ENCODE results near the gene GLB1L3. TPM values are rescaled to one million over a fixed set of nuclear protein-coding genes. Genes with fewer than 3 reads are reported as not detected.
"Not testable (repeated sequence)": the region's sequence is repeated elsewhere in the genome, so short reads cannot be mapped to it uniquely, and the experiment has no call there.

The GLB1L3 gene
- polyA plus RNA-seq, 6 donors from 2014 or later: not detected

- H3K9me3 Mint-ChIP-seq: no peaks in the 10 kb centered on the region
- peak overlapping the region in 2 of 6 donors; percentile 47 to 65 for H3K27ac Mint-ChIP-seq
- ATAC-seq (ENCODE audit: low read depth in 2 of 2): no peak
These were observed 21.6 kb upstream of the GLB1L3 start for GRCh38 chr11:134254433-134255183.

GRCh38 chr11:134255184-134255561, 21.0 kb upstream of the GLB1L3 start:
- H3K4me1 Mint-ChIP-seq: peaks cover 13 to 20% (median 14%) of the 10 kb centered on the region in 3 donors
- not testable (repeated sequence) for ATAC-seq (ENCODE audit: low read depth in 2 of 2); H3K27me3 Mint-ChIP-seq; H3K27ac Mint-ChIP-seq; DNase-seq; H3K9me3 Mint-ChIP-seq
- H3K36me3 Mint-ChIP-seq: peaks cover 13 to 17% of the 10 kb centered on the region in 2 donors
- H3K4me3 Mint-ChIP-seq: peak overlapping the region in 4 of 8 donors; percentile 62 to 99 (median 80)

More at GRCh38 chr11:134254433-134255183, 21.6 kb upstream of the GLB1L3 start:
- H3K4me3 Mint-ChIP-seq: peak overlapping the region in 7 of 8 donors; percentile 56 to 99 (median 96)
- peaks cover 13 to 20% (median 14%) of the 10 kb centered on the region in 3 donors for H3K4me1 Mint-ChIP-seq
- no peak for DNase-seq
- no peaks in the 10 kb centered on the region for H3K27me3 Mint-ChIP-seq
- peaks cover 13 to 16% of the 10 kb centered on the region in 2 donors for H3K36me3 Mint-ChIP-seq

- Mint-ChIP-seq H3K4me3 (no peak overlapping the region), H3K27me3 (no peaks in the 10 kb centered on the region), H3K36me3 (peaks cover 20 to 24% of the 10 kb centered on the region in 2 donors), H3K4me1 (peaks cover 11 to 19% (median 14%) of the 10 kb centered on the region in 3 donors), H3K9me3 (no peaks in the 10 kb centered on the region), H3K27ac (no peak overlapping the region)
- no peak for DNase-seq
- ATAC-seq (ENCODE audit: low read depth in 2 of 2): no peak
These were observed 19.1 kb upstream of the GLB1L3 start for GRCh38 chr11:134257101-134257500.

- peaks cover 3 to 13% (median 4%) of the 10 kb centered on the region in 3 donors for H3K4me1 Mint-ChIP-seq
- H3K9me3 Mint-ChIP-seq: no peaks in the 10 kb centered on the region
- no peak overlapping the region for H3K27ac Mint-ChIP-seq
- ATAC-seq (ENCODE audit: low read depth in 2 of 2) (no peak), DNase-seq (no peak)
- no peaks in the 10 kb centered on the region for H3K27me3 Mint-ChIP-seq
- peaks cover 22 to 24% of the 10 kb centered on the region in 2 donors for H3K36me3 Mint-ChIP-seq
- H3K4me3 Mint-ChIP-seq: no peak overlapping the region
These were observed 17.6 kb upstream of the GLB1L3 start for GRCh38 chr11:134258577-134258976.

- Mint-ChIP-seq H3K4me3 (no peak overlapping the region), H3K27ac (no peak overlapping the region), H3K36me3 (peaks cover 24 to 25% of the 10 kb centered on the region in 2 donors), H3K4me1 (peaks cover 0 to 3% (median 0%) of the 10 kb centered on the region in 3 donors), H3K9me3 (no peaks in the 10 kb centered on the region), H3K27me3 (no peaks in the 10 kb centered on the region)
- DNase-seq: no peak
- no peak for ATAC-seq (ENCODE audit: low read depth in 2 of 2)
These were observed 15.7 kb upstream of the GLB1L3 start for GRCh38 chr11:134260503-134260902.

GRCh38 chr11:134260983-134261382, 15.2 kb upstream of the GLB1L3 start:
- ATAC-seq (ENCODE audit: low read depth in 2 of 2): no peak
- H3K9me3 Mint-ChIP-seq: no peaks in the 10 kb centered on the region

GRCh38 chr11:134261626-134262488, 14.3 kb upstream of the GLB1L3 start:
- Mint-ChIP-seq H3K9me3 (peaks cover 0 to 3% (median 0%) of the 10 kb centered on the region in 7 donors), H3K4me1 (no peaks in the 10 kb centered on the region), H3K27me3 (no peaks in the 10 kb centered on the region), H3K36me3 (peaks cover 24 to 25% of the 10 kb centered on the region in 2 donors), H3K27ac (peak overlapping the region in 1 of 6 donors; percentile 9), H3K4me3 (no peak overlapping the region)
- ATAC-seq (ENCODE audit: low read depth in 2 of 2) (peak in 1 of 2 donors; percentile 33), DNase-seq (no peak)

More at GRCh38 chr11:134260983-134261382, 15.2 kb upstream of the GLB1L3 start:
- Mint-ChIP-seq H3K4me3 (no peak overlapping the region), H3K36me3 (peaks cover 24 to 25% of the 10 kb centered on the region in 2 donors), H3K4me1 (no peaks in the 10 kb centered on the region), H3K27me3 (no peaks in the 10 kb centered on the region), H3K27ac (no peak overlapping the region)
- no peak for DNase-seq

- Mint-ChIP-seq H3K9me3 (peaks cover 0 to 3% (median 0%) of the 10 kb centered on the region in 7 donors), H3K4me3 (peak overlapping the region in 1 of 8 donors; percentile 42), H3K27ac (peak overlapping the region in 1 of 6 donors; percentile 66), H3K36me3 (peaks cover 6 to 12% of the 10 kb centered on the region in 2 donors), H3K27me3 (peaks cover 15 to 23% (median 16%) of the 10 kb centered on the region in 3 donors), H3K4me1 (no peaks in the 10 kb centered on the region)
- no peak for ATAC-seq (ENCODE audit: low read depth in 2 of 2)
- no peak for DNase-seq
These were observed 11.0 kb upstream of the GLB1L3 start for GRCh38 chr11:134264966-134265764.

GRCh38 chr11:134266440-134266839, 9.7 kb upstream of the GLB1L3 start:
- peaks cover 28 to 35% (median 28%) of the 10 kb centered on the region in 3 donors for H3K27me3 Mint-ChIP-seq
- peaks cover 0 to 5% of the 10 kb centered on the region in 2 donors for H3K36me3 Mint-ChIP-seq
- peaks cover 0 to 3% (median 0%) of the 10 kb centered on the region in 7 donors for H3K9me3 Mint-ChIP-seq
- H3K27ac Mint-ChIP-seq: peak overlapping the region in 2 of 6 donors; percentile 6 to 62
- peak overlapping the region in 1 of 8 donors; percentile 38 for H3K4me3 Mint-ChIP-seq
- no peak for ATAC-seq (ENCODE audit: low read depth in 2 of 2)
- H3K4me1 Mint-ChIP-seq: no peaks in the 10 kb centered on the region
- no peak for DNase-seq

- Mint-ChIP-seq H3K4me3 (no peak overlapping the region), H3K27me3 (peaks cover 32 to 38% (median 32%) of the 10 kb centered on the region in 3 donors), H3K4me1 (no peaks in the 10 kb centered on the region), H3K36me3 (peaks cover 0 to 5% of the 10 kb centered on the region in 2 donors), H3K9me3 (peaks cover 0 to 3% (median 0%) of the 10 kb centered on the region in 7 donors), H3K27ac (peak overlapping the region in 1 of 6 donors; percentile 62)
- DNase-seq: no peak
- ATAC-seq (ENCODE audit: low read depth in 2 of 2): no peak
These were observed 9.3 kb upstream of the GLB1L3 start for GRCh38 chr11:134266841-134267251.

GRCh38 chr11:134267461-134267860, 8.7 kb upstream of the GLB1L3 start:
- no peak overlapping the region for H3K4me3 Mint-ChIP-seq
- H3K27ac Mint-ChIP-seq: no peak overlapping the region
- DNase-seq: no peak
- no peaks in the 10 kb centered on the region for H3K4me1 Mint-ChIP-seq
- peaks cover 36 to 42% (median 39%) of the 10 kb centered on the region in 3 donors for H3K27me3 Mint-ChIP-seq
- H3K9me3 Mint-ChIP-seq: peaks cover 0 to 3% (median 0%) of the 10 kb centered on the region in 7 donors
- ATAC-seq (ENCODE audit: low read depth in 2 of 2): no peak
- peaks cover 0 to 5% of the 10 kb centered on the region in 2 donors for H3K36me3 Mint-ChIP-seq

GRCh38 chr11:134267966-134268365, 8.2 kb upstream of the GLB1L3 start:
- Mint-ChIP-seq H3K4me1 (peaks cover 2 to 4% (median 3%) of the 10 kb centered on the region in 3 donors), H3K4me3 (no peak overlapping the region), H3K36me3 (peaks cover 0 to 5% of the 10 kb centered on the region in 2 donors), H3K27me3 (peaks cover 41 to 47% (median 44%) of the 10 kb centered on the region in 3 donors), H3K9me3 (peaks cover 0 to 3% (median 0%) of the 10 kb centered on the region in 7 donors), H3K27ac (no peak overlapping the region)
- no peak for DNase-seq
- no peak for ATAC-seq (ENCODE audit: low read depth in 2 of 2)

All from naive B cell (primary cell).